ENCODE measurements around the gene ZNF608. TPM values are rescaled to one million over a fixed set of nuclear protein-coding genes. Genes with fewer than 3 reads are reported as not detected.
A peak's percentile ranks its signal among the peaks of the same experiment; 100 is the strongest.

ZNF608 gene
- total RNA-seq, 1 experiment from 2014 or later = 28.0 TPM

DNA sequence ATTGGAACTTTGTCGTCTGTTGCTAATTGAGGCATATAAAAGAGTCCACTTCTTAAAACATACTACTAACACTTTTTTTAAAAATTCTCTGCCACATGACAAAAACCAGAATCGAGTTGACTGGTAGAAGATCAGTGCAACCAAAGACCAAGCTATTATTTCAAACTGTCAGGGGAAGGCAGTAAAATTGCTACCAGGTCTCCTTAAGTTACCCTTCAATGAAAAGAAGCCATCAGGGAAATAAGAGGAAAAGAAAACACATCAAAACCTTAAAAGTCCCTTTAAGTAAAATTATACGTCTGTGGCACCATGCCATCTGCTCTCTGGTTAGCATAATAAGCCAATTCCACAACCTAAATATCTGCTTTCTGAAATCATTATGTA, 9.6 kb downstream of the ZNF608 start:
- DNase-seq (ENCODE audit: low spot score) = no peak

- peak; percentile 98 for DNase-seq (ENCODE audit: low spot score)
These were observed 10.2 kb downstream of the ZNF608 start for GRCh38 chr5:124736082-124736804.

DNA sequence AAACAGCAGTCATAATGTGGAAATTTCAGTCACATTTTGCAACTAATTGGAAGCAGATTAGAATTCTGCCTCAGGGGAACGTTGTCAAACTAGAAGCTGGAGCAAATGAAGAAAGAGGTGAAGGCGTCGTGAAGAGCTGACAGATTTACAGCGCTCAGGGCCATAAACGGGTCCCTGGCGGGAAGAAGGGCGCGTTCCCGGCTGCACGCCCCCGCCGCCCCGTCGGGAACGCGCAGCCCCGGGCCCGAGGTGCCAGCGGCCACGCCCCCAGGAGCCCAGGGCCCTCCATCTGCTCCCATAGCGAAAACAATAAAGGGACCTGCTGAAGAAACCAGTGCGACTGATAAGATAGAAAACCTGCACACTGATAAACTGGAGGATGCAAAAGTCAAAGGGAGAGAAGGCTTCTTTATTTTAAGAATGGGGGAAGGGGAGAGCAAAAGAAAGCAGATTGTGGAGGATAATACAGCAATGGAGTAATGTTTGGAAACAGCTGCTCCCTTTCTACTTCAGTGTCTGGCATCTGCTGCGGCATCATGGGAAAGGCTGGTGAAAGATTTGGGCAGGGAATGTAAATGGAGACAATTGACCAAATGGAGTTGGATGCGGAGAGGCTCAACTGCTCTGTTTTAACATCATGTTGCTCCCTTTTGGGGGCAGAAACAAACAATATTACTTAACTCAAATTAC, 11.1 kb downstream of the ZNF608 start:
- peak; percentile 83 for DNase-seq (ENCODE audit: low spot score)

DNA sequence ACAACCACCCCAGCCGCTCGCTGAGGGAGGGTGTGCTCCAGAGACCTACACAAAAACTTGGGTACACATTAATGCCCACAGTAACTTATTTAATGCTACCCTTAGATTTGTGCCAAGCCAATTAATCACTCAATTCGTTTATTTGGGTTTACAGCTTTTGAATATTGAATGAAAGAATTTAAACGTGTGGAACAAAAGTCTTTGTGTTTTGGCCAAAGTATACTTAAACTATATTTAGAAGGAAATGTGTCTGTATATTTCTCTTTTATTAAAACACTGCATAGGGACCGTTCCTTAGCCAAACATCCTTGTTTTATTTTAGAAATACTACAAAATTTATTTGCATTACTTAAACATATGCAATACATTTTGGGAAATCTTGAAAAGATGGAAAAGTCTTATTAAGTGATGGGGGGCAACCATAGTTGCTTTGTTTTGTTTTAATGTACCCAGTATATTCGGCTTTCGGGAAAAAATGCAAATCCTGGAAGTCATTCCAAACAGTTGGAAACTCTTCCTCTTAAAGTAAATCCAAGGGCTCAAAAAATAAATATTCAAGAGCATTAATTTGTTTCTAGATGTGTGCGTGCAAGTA, 11.8 kb downstream of the ZNF608 start:
- no peak for DNase-seq (ENCODE audit: low spot score)

DNA sequence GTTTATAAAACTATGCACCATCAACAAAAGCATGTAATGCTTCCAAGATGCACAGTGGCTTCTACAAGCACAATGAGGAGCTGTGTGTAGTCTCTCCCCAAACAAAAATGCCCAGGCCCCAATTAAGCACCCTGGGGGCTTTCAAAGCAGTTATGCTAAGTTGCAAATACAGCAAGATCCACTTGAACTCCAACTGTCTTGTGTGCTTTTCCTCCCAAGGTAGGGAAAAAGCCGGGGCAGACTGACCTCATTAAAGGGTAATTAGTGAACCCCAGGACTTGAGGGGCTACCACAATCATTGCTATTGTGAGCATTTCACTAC, 13.1 kb downstream of the ZNF608 start:
- no peak for DNase-seq (ENCODE audit: low spot score)

DNA sequence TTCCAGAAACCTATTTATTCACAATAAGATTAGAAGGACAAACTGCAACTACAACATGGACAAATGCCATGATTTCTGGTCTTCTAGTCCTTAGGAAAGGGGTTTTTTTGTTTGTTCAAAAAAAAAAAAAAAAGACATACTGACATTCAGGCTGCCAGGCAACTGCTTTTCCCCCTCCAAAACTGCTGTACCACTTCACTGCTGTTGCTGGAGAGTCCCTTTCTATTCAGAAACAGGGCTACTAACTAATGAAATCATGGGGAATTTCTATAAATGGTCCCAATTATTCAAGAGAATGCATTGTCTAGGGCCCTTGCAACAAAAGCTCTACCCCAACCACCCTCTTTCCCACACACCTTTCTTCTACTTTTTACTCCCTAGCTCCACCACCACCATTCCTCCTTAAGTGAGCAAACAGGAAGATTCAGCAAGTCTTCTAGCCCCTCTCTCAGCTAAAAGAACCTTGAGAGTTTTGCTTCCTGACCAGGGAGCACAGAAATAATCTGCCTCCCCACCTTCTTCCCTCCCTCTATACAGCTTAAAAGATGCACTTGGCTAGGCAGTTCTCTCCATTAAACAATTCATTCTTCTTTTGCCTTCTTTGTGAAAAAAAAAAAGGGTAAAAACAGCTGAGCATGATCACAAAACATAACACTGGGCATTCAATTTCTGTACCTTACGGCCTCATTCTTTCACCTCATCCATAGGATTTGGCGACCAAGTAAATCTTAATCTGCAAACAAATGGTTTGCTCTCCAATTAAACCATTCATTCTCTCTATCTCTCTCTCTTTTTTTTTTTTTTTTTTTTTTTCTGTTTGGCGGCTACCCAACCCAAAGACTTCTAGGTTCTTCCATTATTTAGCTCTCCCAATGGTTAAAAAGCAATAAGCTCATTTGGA, 13.8 kb downstream of the ZNF608 start:
- no peak for DNase-seq (ENCODE audit: low spot score)

- DNase-seq (ENCODE audit: low spot score) = no peak
These were observed 16.1 kb downstream of the ZNF608 start for GRCh38 chr5:124730381-124730780.

DNA sequence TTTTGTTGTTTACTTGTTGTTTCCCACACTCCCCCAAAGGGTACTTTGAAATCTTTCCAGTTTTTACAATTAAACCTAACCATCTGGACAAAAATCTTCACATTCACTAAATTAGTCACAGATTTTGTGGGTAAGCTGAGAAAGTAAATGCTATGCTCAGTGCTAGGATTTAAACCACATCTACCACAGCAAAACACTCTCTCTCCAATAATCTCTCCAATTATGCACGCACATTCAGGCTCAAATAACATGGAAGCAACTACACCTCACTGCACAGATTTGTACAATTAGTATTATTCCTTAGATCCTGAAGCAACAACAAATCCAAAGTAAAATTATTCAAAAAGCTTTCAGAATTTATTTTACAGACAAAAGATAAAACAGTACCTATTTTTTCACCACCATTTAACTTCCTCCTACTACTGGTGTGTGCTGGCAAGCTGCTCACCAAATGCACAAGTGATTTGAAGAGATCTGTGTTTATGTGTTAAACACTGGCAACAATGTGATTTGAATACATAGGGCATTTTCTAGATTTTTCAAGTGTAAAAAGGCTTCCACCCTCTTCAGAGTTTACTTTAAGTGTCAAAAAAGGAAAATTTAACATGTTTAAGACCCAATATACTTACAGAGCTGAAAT, 16.6 kb downstream of the ZNF608 start:
- peak; percentile 91 for DNase-seq (ENCODE audit: low spot score)

DNA sequence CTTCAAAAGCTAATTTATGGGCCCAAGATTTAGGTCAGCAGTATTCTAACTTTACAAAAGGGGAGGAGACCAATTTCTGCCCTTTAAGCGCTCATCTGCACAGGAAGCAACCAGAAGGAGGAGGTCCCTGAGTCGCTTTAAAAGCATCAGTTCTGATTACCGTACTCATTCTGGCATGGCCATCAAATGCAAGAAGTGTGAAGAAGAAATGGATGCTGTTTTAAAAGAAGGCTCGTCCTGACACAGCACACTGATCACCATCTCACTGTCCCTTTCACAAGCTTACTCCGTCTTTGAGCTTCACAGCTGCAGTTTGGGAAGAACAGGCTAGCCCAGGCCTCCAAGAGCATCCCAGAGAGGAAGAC, 17.5 kb downstream of the ZNF608 start:
- no peak for DNase-seq (ENCODE audit: low spot score)

- no peak for DNase-seq (ENCODE audit: low spot score)
These were observed 18.0 kb downstream of the ZNF608 start for GRCh38 chr5:124728331-124728967.

DNA sequence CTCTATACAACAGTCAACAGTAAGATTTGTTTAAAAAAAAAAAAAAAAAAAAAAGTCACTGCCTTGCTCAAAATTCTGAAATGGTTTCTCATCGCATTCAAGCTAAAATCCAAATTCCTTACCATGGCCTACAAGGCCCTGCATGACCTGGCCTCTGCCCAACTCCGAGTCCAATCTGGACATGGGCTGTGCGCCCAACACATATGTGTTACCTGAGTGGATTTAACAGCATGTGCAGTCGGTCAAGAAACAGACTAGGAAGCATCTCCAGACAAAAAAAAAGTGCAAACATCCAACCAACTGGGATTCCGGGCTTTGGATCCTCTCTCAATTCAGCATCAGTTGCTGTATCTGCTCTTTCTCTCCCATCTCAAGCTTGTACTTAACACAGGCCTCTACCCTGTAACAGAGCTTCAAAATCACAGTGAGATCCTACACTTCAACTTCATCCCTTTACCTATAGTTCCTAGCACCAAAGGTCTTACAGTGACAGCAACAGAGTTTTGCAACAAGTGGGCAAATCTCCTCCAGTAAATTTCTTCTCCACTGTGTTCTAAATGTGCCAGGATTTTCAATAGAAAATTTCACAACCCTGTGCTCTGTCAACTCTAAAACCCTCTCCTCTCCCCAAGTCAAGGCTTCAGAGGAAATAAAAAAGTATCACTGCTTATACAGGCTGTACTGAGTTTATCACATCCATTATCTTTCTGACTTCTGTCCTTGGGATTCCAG, 19.6 kb downstream of the ZNF608 start:
- no peak for DNase-seq (ENCODE audit: low spot score)

GRCh38 chr5:124725622-124726258, 20.7 kb downstream of the ZNF608 start:
- DNase-seq (ENCODE audit: low spot score) = no peak

DNA sequence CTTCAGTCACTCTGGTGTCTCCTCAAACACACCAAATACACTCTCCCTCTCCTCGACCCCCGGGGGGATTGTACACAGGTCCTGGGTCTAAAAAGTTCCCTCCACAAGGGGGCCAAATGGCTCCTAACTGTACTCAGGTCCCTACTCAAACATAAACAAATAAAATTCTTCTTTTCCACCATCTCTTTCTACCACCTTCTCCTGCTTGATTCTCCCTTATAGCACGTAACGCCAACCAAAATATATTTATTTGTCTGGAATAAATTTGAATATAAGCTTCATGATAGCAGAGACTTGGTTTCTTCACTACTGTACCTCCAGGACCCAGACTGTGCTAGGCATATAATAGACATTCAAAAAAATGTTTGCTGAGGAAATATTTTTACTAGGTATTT, 21.4 kb downstream of the ZNF608 start:
- no peak for DNase-seq (ENCODE audit: low spot score)

DNA sequence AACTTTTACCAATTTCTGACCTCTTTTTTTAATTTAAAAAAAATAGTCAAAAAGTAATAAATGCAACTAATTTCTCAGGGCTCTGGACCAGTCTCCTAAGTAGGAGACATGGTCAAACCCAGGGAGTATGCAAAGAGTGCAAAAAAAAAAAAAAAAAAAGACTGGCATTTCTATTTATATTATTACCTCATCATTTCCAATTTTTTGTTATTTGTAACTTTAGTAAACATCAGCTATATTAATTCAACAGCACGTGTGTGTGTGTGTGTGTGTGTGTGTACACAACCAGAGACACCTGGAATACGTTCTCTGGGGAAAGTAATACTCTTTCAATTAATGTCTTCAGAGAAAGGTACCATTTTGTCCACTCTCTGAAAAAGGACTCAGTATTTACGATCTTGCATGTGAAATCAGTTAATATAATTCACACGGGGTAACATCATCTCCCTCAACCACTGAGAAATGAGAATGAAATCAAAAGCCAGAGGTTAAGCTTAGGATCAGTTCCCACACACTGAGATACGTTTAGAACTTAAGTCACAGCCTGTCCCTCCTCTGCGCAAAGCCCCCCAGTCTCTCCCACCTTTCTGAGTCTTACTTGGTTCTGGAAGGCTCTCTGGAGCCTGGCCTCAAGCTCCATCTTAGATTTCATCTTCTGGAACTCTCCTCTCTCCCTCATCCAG, 21.9 kb downstream of the ZNF608 start:
- DNase-seq (ENCODE audit: low spot score) = no peak

DNA sequence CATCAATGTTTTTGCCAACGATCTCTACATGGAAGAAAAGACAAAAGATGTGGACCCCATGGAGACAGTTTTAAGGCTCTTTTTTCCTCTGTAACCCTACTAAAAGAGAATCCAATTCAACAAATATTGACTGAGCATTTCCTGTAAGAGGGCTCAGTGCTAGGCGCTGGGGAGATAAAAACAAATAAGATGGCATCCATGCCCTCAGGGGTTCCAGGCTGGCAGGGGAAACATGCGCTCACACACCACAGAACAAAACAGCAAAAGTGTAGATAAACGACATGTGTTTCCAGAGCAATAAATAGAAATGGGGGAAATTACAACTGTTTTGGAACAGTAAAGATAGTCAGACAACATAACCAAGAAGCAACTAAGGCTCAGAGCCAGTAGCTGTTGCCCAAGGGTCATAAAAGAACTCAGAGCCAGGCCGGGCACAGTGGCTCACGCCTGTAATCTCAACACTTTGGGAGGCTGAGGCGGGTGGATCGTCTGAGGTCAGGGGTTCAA, 25.2 kb downstream of the ZNF608 start:
- no peak for DNase-seq (ENCODE audit: low spot score)

DNA sequence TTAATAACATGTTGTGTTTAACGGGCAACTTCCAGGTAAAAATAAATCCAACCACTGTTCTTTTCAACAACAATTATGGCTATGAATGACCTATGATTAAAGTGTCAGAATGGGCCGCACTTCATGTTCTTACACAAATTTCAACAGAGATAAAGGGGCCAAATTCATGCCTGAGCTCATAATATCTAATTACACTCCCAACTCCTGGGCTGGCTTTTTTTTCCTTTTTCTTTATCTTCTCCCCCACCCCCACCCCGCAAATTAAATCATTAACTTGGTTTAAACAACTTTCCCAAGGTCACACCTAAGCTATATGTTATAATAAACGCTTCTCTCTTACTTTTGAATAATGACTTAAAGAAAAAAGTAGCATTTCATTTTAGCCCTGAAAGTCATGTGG, 25.8 kb downstream of the ZNF608 start:
- DNase-seq (ENCODE audit: low spot score) = no peak

GRCh38 chr5:124719113-124719967, 27.1 kb downstream of the ZNF608 start:
- DNase-seq (ENCODE audit: low spot score) = no peak

- DNase-seq (ENCODE audit: low spot score) = no peak
These were observed 28.1 kb downstream of the ZNF608 start for GRCh38 chr5:124718380-124718789.
